ENCODE data around the gene VGLL4. TPM values are rescaled to one million over a fixed set of nuclear protein-coding genes. Genes with fewer than 3 reads are reported as not detected.

The VGLL4 gene
- total RNA-seq, 1 donor from 2014 or later: 48.7 TPM

GRCh38 chr3:11593318-11594034 is 50.2 kb downstream of the VGLL4 start:
- H3K4me3 Mint-ChIP-seq: no peak overlapping the region
- intact Hi-C loops (cut with micrococcal nuclease): no loop called here
- no peak overlapping the region for H3K27ac Mint-ChIP-seq
- DNase-seq (ENCODE audit: low spot score): no peak
- H3K9me3 Mint-ChIP-seq: peaks cover 11% of the 10 kb centered on the region
- no peaks in the 10 kb centered on the region for H3K27me3 Mint-ChIP-seq (ENCODE audit: insufficient read depth)
- H3K4me1 Mint-ChIP-seq (ENCODE audit: low read depth): peaks cover 27% of the 10 kb centered on the region
- peaks cover 24% of the 10 kb centered on the region for H3K36me3 Mint-ChIP-seq (ENCODE audit: low read depth)

- peaks cover 19% of the 10 kb centered on the region for H3K36me3 Mint-ChIP-seq (ENCODE audit: low read depth)
- H3K27me3 Mint-ChIP-seq (ENCODE audit: insufficient read depth): no peaks in the 10 kb centered on the region
- H3K4me1 Mint-ChIP-seq (ENCODE audit: low read depth): peaks cover 35% of the 10 kb centered on the region
- intact Hi-C loops (cut with micrococcal nuclease): no loop called here
- no peak overlapping the region for H3K27ac Mint-ChIP-seq
- H3K9me3 Mint-ChIP-seq: peaks cover 8% of the 10 kb centered on the region
- no peak overlapping the region for H3K4me3 Mint-ChIP-seq
- DNase-seq (ENCODE audit: low spot score): no peak
These were observed 51.0 kb downstream of the VGLL4 start for GRCh38 chr3:11592445-11593298.

DNA sequence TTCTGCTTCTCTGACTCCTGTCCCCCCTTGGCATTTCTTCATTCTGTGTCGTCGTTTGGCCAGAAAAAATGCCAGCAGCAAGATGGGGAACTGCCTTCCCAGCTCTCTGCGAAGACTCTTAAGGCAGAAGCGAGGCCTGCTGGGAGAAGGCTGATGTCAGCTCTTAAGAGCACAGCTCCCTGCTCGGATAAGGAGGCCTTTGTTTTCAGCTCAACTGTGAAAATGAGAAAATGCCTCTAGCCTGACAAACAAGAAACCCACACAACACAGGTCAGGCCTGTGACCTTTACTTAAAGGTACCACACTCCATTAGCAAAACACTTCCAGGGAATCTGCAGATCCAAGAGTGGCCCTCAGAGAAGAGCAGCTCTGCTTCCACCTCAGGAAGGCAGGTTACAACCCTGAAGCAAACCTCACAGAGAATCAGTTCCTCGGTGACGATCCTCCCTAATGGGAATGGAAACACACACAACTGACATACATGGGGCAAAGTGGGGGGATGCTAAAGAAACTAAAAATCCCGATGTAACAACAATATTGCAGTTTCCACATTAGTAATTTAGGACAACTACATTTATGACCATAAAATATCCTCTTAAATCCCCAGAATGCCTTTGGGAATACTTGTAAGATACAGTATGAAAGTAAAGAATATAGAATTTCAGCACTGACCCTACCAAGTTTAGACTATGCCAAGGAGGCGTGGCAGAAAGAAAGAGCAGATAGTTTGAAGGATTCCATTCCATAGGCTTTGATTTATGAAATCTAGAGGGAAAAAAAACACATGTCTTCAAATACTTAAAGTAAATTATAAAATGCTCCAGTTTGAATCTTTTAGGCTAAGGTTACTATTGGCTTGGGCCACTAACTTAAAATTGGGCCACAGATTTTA is 52.1 kb downstream of the VGLL4 start:
- Mint-ChIP-seq H3K9me3 (no peaks in the 10 kb centered on the region), H3K27me3 (ENCODE audit: insufficient read depth) (no peaks in the 10 kb centered on the region), H3K27ac (no peak overlapping the region), H3K36me3 (ENCODE audit: low read depth) (peaks cover 12% of the 10 kb centered on the region), H3K4me1 (ENCODE audit: low read depth) (peaks cover 39% of the 10 kb centered on the region), H3K4me3 (no peak overlapping the region)
- DNase-seq (ENCODE audit: low spot score): no peak
- intact Hi-C loops (cut with micrococcal nuclease): no loop called here

- no peak for DNase-seq (ENCODE audit: low spot score)
- Mint-ChIP-seq H3K4me1 (ENCODE audit: low read depth) (peaks cover 39% of the 10 kb centered on the region), H3K36me3 (ENCODE audit: low read depth) (peaks cover 8% of the 10 kb centered on the region), H3K4me3 (no peak overlapping the region), H3K27me3 (ENCODE audit: insufficient read depth) (no peaks in the 10 kb centered on the region), H3K27ac (no peak overlapping the region), H3K9me3 (no peaks in the 10 kb centered on the region)
- intact Hi-C loops (cut with micrococcal nuclease): no loop called here
These were observed 52.7 kb downstream of the VGLL4 start for GRCh38 chr3:11591002-11591355.

DNA sequence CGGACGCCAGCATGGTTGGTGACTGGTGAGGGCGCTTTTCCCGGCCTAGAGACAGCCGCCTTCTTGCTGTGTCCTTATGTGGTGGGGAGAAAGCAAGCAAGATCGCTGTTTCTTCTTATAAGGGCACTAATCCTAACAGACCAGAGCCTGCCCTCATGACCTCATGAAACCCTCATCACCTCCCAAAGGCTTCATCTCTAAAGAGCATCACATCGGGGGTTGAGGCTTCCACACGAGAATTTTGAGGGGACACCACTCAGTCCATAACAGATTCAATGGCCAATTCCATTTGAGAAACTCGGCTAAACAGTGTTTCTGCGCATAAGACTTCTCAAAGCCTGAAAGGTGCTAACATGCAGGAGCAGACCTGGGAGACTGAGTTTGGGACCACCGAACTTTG is 54.0 kb downstream of the VGLL4 start:
- intact Hi-C loops (cut with micrococcal nuclease): no loop called here
- Mint-ChIP-seq H3K27me3 (ENCODE audit: insufficient read depth) (no peaks in the 10 kb centered on the region), H3K4me3 (no peak overlapping the region), H3K36me3 (ENCODE audit: low read depth) (peaks cover 4% of the 10 kb centered on the region), H3K4me1 (ENCODE audit: low read depth) (peaks cover 39% of the 10 kb centered on the region), H3K9me3 (no peaks in the 10 kb centered on the region), H3K27ac (no peak overlapping the region)
- DNase-seq (ENCODE audit: low spot score): no peak

DNA sequence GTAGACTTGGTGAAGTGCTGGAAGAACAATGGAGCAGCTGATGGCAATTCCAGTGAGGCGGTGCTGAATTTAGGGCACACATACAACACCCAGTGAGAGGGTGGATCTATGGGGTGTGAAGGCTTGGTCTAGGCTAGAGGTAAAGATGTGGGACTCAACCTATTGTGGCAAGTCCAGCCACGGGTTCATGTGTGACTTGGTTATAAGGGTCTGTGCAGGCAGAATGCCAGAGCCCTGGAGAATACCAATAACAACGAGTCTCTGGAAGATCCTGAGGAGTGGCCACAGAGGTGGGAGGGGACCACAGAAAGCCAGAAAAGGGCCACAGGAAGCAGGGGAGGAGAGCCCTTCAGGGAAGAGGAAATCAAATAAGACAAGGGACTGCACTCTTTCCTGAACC is 55.0 kb downstream of the VGLL4 start:
- H3K36me3 Mint-ChIP-seq (ENCODE audit: low read depth): peaks cover 4% of the 10 kb centered on the region
- no peaks in the 10 kb centered on the region for H3K27me3 Mint-ChIP-seq (ENCODE audit: insufficient read depth)
- no peak overlapping the region for H3K27ac Mint-ChIP-seq
- intact Hi-C loops (cut with micrococcal nuclease): no loop called here
- H3K9me3 Mint-ChIP-seq: no peaks in the 10 kb centered on the region
- DNase-seq (ENCODE audit: low spot score): no peak
- no peak overlapping the region for H3K4me3 Mint-ChIP-seq
- H3K4me1 Mint-ChIP-seq (ENCODE audit: low read depth): peaks cover 40% of the 10 kb centered on the region

DNA sequence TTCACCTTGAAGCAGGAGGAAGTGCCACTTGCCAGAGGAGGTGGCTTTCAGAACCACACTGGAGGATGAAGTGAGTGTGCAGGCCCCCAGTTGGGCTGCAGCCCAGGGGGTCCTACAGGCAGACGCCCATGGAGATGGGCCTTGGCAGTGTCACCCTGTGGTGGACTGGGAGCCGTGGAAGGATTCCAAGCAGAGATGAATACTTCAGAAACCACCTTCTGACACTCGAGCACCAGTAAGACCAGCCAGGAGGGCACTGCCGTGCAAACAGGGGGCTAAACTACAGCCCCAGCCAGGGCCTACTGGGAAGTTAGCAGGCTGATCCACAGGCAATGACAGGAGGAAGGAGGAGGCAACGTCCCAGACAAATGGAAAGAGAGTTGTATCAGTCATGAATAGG is 55.4 kb downstream of the VGLL4 start:
- Mint-ChIP-seq H3K4me1 (ENCODE audit: low read depth) (peaks cover 44% of the 10 kb centered on the region), H3K27me3 (ENCODE audit: insufficient read depth) (no peaks in the 10 kb centered on the region), H3K9me3 (no peaks in the 10 kb centered on the region), H3K27ac (no peak overlapping the region), H3K36me3 (ENCODE audit: low read depth) (peaks cover 4% of the 10 kb centered on the region), H3K4me3 (no peak overlapping the region)
- DNase-seq (ENCODE audit: low spot score): no peak
- intact Hi-C loops (cut with micrococcal nuclease): no loop called here

GRCh38 chr3:11587766-11588165 is 55.9 kb downstream of the VGLL4 start:
- Mint-ChIP-seq H3K9me3 (no peaks in the 10 kb centered on the region), H3K4me3 (no peak overlapping the region)

GRCh38 chr3:11584570-11584969 is 59.1 kb downstream of the VGLL4 start:
- Mint-ChIP-seq H3K36me3 (ENCODE audit: low read depth) (peaks cover 9% of the 10 kb centered on the region), H3K4me1 (ENCODE audit: low read depth) (peaks cover 45% of the 10 kb centered on the region), H3K4me3 (no peak overlapping the region), H3K27me3 (ENCODE audit: insufficient read depth) (no peaks in the 10 kb centered on the region), H3K27ac (no peak overlapping the region), H3K9me3 (no peaks in the 10 kb centered on the region)
- intact Hi-C loops (cut with micrococcal nuclease): loop anchor here (5.0 kb wide), 1 partner anchor 58 kb away; the partner anchor contains the start of gene VGLL4
- DNase-seq (ENCODE audit: low spot score): no peak

More at GRCh38 chr3:11587766-11588165, 55.9 kb downstream of the VGLL4 start:
- no peak overlapping the region for H3K27ac Mint-ChIP-seq
- H3K27me3 Mint-ChIP-seq (ENCODE audit: insufficient read depth): no peaks in the 10 kb centered on the region
- no peak for DNase-seq (ENCODE audit: low spot score)
- H3K36me3 Mint-ChIP-seq (ENCODE audit: low read depth): peaks cover 4% of the 10 kb centered on the region
- intact Hi-C loops (cut with micrococcal nuclease): no loop called here
- peaks cover 50% of the 10 kb centered on the region for H3K4me1 Mint-ChIP-seq (ENCODE audit: low read depth)

DNA sequence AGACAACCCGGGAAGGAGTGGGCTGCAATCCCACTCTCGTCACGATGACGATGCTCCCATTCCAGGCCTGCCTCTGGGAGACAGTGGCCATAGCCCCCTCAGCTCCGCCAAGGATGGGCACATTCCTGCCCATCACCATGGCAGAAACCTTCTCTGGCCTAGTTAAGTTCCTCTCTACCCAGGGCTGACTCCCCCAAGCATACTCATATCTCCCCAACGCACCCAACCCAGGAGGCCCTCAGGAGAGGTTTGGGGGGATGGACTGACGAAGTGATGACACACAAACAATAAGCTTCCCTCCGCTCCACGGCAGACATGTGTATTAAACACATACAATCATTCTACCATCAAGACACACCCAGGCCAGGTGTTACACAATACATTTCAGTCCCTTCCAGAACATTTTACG is 60.1 kb downstream of the VGLL4 start:
- DNase-seq (ENCODE audit: low spot score): no peak
- H3K4me1 Mint-ChIP-seq (ENCODE audit: low read depth): peaks cover 38% of the 10 kb centered on the region
- no peak overlapping the region for H3K27ac Mint-ChIP-seq
- no peak overlapping the region for H3K4me3 Mint-ChIP-seq
- H3K9me3 Mint-ChIP-seq: no peaks in the 10 kb centered on the region
- intact Hi-C loops (cut with micrococcal nuclease): loop anchor here (5.0 kb wide), 1 partner anchor 59 kb away; the partner anchor contains the start of gene VGLL4
- H3K27me3 Mint-ChIP-seq (ENCODE audit: insufficient read depth): no peaks in the 10 kb centered on the region
- peaks cover 9% of the 10 kb centered on the region for H3K36me3 Mint-ChIP-seq (ENCODE audit: low read depth)

GRCh38 chr3:11583235-11583634 is 60.5 kb downstream of the VGLL4 start:
- Mint-ChIP-seq H3K36me3 (ENCODE audit: low read depth) (peaks cover 9% of the 10 kb centered on the region), H3K27ac (no peak overlapping the region), H3K4me3 (no peak overlapping the region), H3K4me1 (ENCODE audit: low read depth) (peaks cover 34% of the 10 kb centered on the region), H3K9me3 (no peaks in the 10 kb centered on the region), H3K27me3 (ENCODE audit: insufficient read depth) (no peaks in the 10 kb centered on the region)
- intact Hi-C loops (cut with micrococcal nuclease): loop anchor here (5.0 kb wide), 1 partner anchor 59 kb away; the partner anchor contains the start of gene VGLL4
- no peak for DNase-seq (ENCODE audit: low spot score)

DNA sequence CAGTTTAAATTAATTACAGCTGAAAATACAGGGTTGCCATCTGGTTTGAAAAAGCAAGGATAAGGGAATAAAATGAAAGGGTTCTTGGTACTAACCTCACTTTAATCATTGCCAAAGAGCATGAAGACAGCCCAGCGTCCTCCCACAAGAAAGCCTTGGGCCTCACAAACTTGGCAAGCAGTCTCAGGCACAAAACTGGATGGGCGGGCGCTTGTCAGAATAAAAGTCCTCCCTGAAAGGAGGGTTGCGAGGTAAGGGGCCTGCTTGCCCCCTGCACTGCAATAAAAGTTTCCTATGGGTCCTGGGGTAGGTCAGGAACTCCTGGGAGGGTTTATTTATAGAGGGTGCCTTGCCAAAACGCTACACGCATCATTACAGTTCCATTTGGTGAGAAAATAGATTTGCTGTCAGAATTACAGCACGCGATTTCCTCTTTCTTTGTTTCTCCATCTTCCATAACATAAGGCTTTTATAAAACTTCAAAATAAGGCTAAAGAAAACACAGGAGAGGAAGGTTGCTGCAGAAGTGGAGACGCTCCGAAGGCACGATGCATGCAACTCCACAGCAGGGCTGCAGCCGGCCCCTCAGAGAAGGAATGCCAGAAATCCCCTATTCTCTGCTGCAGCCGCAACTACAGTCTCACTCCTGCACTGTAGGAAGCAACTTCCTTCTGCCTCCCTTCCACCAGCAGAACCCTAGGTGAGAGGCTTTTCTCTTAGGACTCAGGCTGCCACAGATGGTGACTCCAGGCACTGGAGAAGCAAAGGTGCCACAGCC is 61.3 kb downstream of the VGLL4 start:
- no peak overlapping the region for H3K4me3 Mint-ChIP-seq
- peaks cover 25% of the 10 kb centered on the region for H3K4me1 Mint-ChIP-seq (ENCODE audit: low read depth)
- intact Hi-C loops (cut with micrococcal nuclease): loop anchor here (5.0 kb wide), 1 partner anchor 60 kb away; the partner anchor contains the start of gene VGLL4
- no peaks in the 10 kb centered on the region for H3K27me3 Mint-ChIP-seq (ENCODE audit: insufficient read depth)
- no peaks in the 10 kb centered on the region for H3K9me3 Mint-ChIP-seq
- no peak overlapping the region for H3K27ac Mint-ChIP-seq
- DNase-seq (ENCODE audit: low spot score): no peak
- H3K36me3 Mint-ChIP-seq (ENCODE audit: low read depth): peaks cover 9% of the 10 kb centered on the region

Measured in activated T-helper 1 cell treated with anti-CD3 and anti-CD28 coated beads, Interleukin-12 subunit alpha, Interleukin-12 subunit beta, Interleukin-2, Interleukin-4 antibody, amounts not matched to agents 30 ng/mL and 10 ng/mL and 1 ng/mL, durations not matched to agents 14 hours and 24 hours and 36 hours (primary cell).